ENCODE measurements around the gene CEP170B.
"Not testable (repeated sequence)": the region's sequence is repeated elsewhere in the genome, so short reads cannot be mapped to it uniquely, and the experiment has no call there.

GRCh38 chr14:104857931-104858330 lies 7.1 kb upstream of the CEP170B start:
- TF ChIP-seq EHMT2 (IDR thresholded peaks at IDR 0.05; ENCODE audit: low read depth); POLR2A (IDR thresholded peaks at IDR 0.05; ENCODE audit: low read length); CEBPB (IDR thresholded peaks at IDR 0.05); CTCF (IDR thresholded peaks at IDR 0.05); RFX5 (IDR thresholded peaks at IDR 0.05); RAD21 (conservative IDR thresholded peaks at IDR 0.05 in 1 of 2, IDR thresholded peaks at IDR 0.05 in 1 of 2): not testable (repeated sequence)
- TF ChIP-seq, protein P1, sequence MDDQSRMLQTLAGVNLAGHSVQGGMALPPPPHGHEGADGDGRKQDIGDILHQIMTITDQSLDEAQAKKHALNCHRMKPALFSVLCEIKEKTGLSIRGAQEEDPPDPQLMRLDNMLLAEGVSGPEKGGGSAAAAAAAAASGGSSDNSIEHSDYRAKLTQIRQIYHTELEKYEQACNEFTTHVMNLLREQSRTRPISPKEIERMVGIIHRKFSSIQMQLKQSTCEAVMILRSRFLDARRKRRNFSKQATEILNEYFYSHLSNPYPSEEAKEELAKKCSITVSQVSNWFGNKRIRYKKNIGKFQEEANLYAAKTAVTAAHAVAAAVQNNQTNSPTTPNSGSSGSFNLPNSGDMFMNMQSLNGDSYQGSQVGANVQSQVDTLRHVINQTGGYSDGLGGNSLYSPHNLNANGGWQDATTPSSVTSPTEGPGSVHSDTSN (IDR thresholded peaks at IDR 0.05): not testable (repeated sequence)
- TF ChIP-seq, protein P2, sequence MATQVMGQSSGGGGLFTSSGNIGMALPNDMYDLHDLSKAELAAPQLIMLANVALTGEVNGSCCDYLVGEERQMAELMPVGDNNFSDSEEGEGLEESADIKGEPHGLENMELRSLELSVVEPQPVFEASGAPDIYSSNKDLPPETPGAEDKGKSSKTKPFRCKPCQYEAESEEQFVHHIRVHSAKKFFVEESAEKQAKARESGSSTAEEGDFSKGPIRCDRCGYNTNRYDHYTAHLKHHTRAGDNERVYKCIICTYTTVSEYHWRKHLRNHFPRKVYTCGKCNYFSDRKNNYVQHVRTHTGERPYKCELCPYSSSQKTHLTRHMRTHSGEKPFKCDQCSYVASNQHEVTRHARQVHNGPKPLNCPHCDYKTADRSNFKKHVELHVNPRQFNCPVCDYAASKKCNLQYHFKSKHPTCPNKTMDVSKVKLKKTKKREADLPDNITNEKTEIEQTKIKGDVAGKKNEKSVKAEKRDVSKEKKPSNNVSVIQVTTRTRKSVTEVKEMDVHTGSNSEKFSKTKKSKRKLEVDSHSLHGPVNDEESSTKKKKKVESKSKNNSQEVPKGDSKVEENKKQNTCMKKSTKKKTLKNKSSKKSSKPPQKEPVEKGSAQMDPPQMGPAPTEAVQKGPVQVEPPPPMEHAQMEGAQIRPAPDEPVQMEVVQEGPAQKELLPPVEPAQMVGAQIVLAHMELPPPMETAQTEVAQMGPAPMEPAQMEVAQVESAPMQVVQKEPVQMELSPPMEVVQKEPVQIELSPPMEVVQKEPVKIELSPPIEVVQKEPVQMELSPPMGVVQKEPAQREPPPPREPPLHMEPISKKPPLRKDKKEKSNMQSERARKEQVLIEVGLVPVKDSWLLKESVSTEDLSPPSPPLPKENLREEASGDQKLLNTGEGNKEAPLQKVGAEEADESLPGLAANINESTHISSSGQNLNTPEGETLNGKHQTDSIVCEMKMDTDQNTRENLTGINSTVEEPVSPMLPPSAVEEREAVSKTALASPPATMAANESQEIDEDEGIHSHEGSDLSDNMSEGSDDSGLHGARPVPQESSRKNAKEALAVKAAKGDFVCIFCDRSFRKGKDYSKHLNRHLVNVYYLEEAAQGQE (IDR thresholded peaks at IDR 0.05): not testable (repeated sequence)
